OCI-LY1 (cell line): Measurements from ENCODE around the gene LIPN.

Experiments
- CTCF ChIP-seq: fragments of 200-600 bp; sonication (generic), shearing (Covaris generic); IDR thresholded peaks from 2 replicates; pipeline ENCODE4 v1.5.1; 2017; ENCODE audit warnings: mild to moderate bottlenecking, antibody characterized with exemption, low read length, moderate library complexity, mixed read lengths
- EZH2 ChIP-seq: fragments of 200-600 bp; sonication (generic), shearing (Covaris generic); IDR thresholded peaks from 2 replicates; pipeline ENCODE4 v1.8.0; 2017; ENCODE audit warnings: borderline replicate concordance, mixed run types, mild to moderate bottlenecking, antibody characterized with exemption, low read length, moderate library complexity, mixed read lengths

GRCh38 chr10:88755753-88756152 is 4.1 kb upstream of the LIPN start:
- TF ChIP-seq CTCF (no peak), EZH2 (no peak)
